IMR-90 (cell line): ENCODE data around the gene CLSTN1.

Experiments used
- MAZ ChIP-seq: IDR thresholded peaks from 2 replicates; pipeline ENCODE4 v1.6.1; 2012; ENCODE audit warnings: low read depth, mild to moderate bottlenecking, low read length, improper control_type of control experiment, moderate library complexity, borderline replicate concordance
- POLR2A ChIP-seq: IDR thresholded peaks from 2 replicates; pipeline ENCODE4 v1.6.1; 2012; ENCODE audit warnings: mild to moderate bottlenecking, low read depth, low read length
- RCOR1 ChIP-seq: IDR thresholded peaks from 2 replicates; pipeline ENCODE4 v1.6.1; 2012; ENCODE audit warnings: mild to moderate bottlenecking, low read length, improper control_type of control experiment; ENCODE audit not compliant: insufficient replicate concordance
- TF ChIP-seq, protein P1 (sequence below): conservative IDR thresholded peaks from 2 replicates; pipeline ENCODE4 v1.5.1; 2012; ENCODE audit warnings: mild to moderate bottlenecking, low read depth, low read length, improper control_type of control experiment

- TF ChIP-seq, protein P1, sequence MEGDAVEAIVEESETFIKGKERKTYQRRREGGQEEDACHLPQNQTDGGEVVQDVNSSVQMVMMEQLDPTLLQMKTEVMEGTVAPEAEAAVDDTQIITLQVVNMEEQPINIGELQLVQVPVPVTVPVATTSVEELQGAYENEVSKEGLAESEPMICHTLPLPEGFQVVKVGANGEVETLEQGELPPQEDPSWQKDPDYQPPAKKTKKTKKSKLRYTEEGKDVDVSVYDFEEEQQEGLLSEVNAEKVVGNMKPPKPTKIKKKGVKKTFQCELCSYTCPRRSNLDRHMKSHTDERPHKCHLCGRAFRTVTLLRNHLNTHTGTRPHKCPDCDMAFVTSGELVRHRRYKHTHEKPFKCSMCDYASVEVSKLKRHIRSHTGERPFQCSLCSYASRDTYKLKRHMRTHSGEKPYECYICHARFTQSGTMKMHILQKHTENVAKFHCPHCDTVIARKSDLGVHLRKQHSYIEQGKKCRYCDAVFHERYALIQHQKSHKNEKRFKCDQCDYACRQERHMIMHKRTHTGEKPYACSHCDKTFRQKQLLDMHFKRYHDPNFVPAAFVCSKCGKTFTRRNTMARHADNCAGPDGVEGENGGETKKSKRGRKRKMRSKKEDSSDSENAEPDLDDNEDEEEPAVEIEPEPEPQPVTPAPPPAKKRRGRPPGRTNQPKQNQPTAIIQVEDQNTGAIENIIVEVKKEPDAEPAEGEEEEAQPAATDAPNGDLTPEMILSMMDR = no peak
- TF ChIP-seq MAZ (no peak), RCOR1 (no peak), POLR2A (no peak)
These were observed 18.4 kb upstream of the CLSTN1 start for GRCh38 chr1:9842073-9842711.
